WI38 (cell line): ENCODE results near the gene LIN52.

Experiments
- H3K4me3 ChIP-seq: 2 replicates; pipeline ENCODE4 v1.5.1; 2011; ENCODE audit warnings: low read depth, mild to moderate bottlenecking, control low read depth, low read length
- CTCF ChIP-seq: IDR thresholded peaks from 2 replicates; pipeline ENCODE4 v1.5.1; 2012; ENCODE audit warnings: low read depth, mild to moderate bottlenecking, control low read depth, low read length

The LIN52 gene

GRCh38 chr14:74204491-74204890 is 119.7 kb downstream of the LIN52 start:
- no peak for TF ChIP-seq CTCF
- no peak overlapping the region for H3K4me3 ChIP-seq

GRCh38 chr14:74205882-74206281 is 121.1 kb downstream of the LIN52 start:
- H3K4me3 ChIP-seq = no peak overlapping the region
- TF ChIP-seq CTCF = no peak

- no peak for TF ChIP-seq CTCF
- H3K4me3 ChIP-seq = no peak overlapping the region
Measured at GRCh38 chr14:74207943-74208342, 123.2 kb downstream of the LIN52 start.

- TF ChIP-seq CTCF = no peak
- no peak overlapping the region for H3K4me3 ChIP-seq
Measured at GRCh38 chr14:74208642-74209041, 123.9 kb downstream of the LIN52 start.

- H3K4me3 ChIP-seq = no peak overlapping the region
- TF ChIP-seq CTCF = no peak
Measured at GRCh38 chr14:74211945-74212580, 127.3 kb downstream of the LIN52 start.

GRCh38 chr14:74213907-74214803 is 129.4 kb downstream of the LIN52 start:
- no peak for TF ChIP-seq CTCF

GRCh38 chr14:74216671-74217070 is 131.9 kb downstream of the LIN52 start:
- no peak overlapping the region for H3K4me3 ChIP-seq
- no peak for TF ChIP-seq CTCF

More at GRCh38 chr14:74213907-74214803, 129.4 kb downstream of the LIN52 start:
- H3K4me3 ChIP-seq = no peak overlapping the region
